Stimulated activated CD4-positive, alpha-beta T cell treated with anti-CD3 and anti-CD28 coated beads, Interleukin-15, amount 100 ng/mL, for 1 hour (primary cell): ENCODE results near the gene CEBPG.

Source experiments
- DNase-seq, 2 donors: peaks; one replicate each; pipeline ENCODE4 v3.0.0-alpha.2; 2020; ENCODE audit warnings: low read depth in 1 of 2, low spot score in 1 of 2

Gene CEBPG

DNA sequence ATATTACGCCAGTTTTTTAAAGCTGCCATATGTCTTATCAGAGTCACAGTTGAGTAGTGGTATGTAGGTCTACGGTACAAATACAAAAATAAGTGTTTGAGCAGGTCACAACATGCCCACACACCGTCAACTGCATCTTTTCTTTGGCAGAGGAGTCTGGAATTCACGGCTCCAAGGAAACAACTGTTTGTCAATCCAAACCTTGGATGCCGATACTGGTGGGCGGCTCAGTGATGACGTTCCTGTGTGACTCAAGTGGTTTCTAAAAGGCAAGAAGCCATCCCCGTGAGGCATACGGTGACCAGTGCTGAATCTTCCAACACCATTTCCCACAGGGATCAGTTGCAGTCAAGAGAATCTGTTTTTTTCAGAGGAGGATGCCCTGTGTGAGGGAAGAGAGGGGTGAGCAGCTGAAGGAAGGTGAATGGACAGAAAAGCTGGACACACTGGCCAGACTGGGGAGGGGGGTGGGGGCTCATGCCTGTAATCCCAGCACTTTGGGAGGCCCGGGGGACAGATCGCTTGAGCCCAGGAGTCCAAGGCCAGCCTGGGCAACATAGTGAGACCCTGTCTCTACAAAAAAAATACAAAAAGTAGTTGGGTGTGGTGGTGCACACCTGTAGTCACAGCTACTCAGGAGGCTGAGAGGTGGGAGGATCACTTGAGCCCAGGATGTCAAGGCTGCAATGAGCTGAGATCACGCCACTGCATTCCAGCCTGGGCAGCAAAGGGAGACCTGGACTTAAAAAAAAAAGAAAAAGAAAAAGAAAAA, 22.8 kb upstream of the CEBPG start:
- no peak for DNase-seq

DNA sequence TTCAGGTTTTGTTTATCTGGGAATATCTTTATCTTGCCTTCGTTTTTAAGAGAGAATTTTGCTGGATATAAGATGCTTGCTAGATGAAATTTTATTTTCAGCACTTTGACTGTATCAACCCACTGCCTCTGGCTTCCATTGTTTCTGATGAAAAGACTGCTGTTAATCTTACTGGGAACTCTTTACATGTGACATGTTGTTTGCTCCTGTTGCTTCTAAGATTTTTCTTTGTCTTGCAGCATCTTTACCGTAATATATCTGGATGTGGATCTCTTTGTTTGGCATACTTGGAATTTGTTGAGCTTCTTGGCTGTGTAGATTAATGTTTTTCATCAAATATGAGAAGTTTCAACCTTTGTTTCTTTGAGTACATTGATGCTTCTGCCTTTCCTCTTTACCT, 18.0 kb upstream of the CEBPG start:
- no peak for DNase-seq

DNA sequence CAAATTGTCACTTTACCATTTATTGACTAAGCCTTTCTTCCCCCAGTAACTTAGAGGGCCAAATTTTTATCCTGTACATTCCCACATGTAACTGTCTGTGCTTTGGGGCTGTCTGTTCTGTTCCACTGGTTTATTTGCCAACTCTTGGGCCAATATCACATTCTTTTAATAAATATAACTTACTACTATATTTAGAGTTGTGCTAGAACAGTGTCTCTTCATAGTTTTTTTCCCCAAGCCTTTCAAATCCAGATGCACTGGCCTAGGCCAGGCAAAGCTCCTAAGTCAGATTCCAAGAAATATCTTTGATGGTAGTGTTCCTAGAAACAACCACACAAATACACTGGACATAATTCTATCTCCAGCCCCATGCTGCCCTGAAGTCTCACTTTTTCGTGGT, 16.0 kb upstream of the CEBPG start:
- no peak for DNase-seq

DNA sequence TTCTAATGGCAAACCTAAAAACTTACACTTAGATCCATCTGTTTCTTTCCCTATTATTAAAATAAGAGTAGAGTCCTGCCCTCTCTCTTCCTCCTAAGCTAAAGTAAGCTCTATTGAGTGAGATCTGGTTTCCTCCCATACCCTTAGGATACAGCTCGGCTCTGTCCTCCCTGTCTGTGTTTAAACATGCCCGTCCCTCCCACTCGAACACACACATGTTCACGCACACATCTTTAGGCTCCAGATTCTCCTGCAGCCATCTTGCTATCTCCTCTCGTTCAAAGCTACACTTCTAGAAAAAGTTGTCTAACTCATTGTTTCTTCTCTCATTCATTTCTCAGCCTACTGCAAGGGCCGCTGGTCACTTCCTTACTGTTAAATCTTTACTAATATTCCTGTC, 15.1 kb upstream of the CEBPG start:
- no peak for DNase-seq

DNA sequence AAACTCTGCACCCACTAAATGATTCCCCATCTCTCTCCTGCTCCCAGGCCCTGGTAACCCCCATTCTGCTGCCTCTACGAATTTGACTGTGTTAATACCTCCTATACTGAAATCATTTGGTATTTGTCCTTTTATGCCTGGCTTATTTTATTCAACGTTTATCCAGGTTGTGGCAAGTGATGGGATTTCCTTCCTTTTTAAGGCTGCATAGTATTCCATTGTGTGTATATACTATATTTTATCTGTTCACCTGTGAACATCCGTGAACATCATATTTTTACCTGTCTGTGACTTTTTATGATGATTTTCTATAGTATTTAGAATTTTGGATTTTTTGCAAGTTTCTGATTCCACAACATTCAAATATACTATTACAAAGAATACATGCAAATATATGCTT, 13.9 kb upstream of the CEBPG start:
- DNase-seq = no peak

DNA sequence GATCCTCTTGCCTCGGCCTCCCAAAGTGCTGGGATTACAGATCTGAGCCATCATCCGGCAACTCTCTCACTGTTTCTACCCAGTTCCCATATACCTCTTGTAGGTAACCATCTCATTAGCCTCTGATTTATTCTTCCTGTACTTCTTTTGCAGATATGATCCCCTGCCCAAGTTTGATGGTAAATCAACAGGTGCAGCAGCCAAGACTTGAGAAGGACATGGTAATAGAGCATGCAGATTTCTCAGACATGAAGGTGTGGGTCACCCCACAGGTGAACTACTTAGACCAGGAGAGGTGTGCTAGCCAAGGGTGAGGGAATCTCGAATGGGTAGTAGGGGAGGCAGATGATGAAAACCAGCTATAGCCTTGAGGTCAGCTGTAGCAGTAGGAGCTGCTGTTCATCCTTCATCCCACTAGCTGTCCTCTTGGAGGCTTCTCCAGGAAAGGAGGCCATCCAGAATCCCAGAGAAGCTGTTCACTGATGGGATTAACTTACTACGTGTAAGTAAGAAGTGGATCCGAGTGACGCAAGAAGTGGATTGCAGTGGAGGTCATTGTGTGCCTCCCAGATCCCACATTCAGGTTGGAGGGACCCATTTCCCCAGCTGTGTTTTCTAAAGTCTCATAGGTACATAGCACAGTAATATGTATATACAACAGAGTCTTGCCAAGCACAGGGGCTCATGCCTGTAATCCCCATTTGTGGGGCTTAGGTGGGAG, 10.8 kb upstream of the CEBPG start:
- no peak for DNase-seq

DNA sequence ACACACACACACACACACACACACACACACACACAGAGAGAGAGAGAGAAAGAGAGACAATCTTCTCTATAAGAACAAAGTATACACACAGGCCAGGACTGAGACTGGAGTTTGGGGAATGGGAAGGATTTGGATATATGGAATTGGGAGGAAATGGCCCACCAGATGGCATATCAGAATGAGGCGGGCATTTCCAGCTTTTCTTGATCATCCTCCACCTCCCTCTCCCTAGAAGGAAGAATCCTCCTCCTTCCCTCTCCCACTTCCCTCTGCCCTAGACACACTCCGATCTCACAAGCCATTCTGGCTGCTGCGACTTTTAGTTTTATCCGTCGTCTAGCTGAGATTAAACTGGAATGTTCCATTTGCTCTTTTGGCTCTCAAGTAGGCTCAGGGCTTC, 10.0 kb upstream of the CEBPG start:
- no peak for DNase-seq

DNA sequence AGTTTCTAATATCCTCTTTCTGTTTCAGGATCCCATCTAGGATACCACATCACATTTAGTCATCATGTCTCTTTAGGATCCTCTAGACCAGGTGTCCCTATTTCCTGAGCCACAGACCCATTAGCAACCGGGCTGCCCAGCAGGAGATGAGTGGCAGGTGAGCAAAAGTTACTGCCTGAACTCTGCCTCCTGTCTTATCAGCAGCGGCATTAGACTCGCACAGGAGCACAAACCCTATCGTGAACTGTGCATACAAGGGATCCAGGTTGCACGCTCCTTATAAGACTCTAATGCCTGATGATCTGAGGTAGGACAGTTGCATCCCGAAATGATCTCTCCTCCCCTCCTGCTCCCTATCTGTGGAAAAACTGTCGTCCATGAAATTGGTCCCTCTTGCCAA, 7.8 kb upstream of the CEBPG start:
- DNase-seq = no peak

DNA sequence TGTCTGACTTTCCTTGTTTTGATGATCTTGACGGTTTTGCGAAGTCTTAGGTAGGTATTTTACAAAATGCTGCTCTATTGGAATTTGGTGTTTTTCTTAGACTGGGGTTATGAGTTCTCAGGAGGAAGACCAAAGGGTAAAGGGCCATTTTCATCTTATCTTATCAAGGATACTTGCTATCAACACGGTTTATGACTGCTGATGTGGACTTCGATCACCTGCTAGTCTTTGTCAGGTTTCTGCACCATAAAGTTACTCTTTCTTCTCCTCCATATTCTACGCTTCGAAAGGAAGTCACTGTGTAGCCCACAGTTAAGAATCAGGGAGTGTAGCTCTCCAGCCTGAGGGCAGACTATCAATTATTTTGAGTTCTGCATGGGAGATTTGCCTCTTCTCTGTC, 7.4 kb upstream of the CEBPG start:
- DNase-seq = no peak

DNA sequence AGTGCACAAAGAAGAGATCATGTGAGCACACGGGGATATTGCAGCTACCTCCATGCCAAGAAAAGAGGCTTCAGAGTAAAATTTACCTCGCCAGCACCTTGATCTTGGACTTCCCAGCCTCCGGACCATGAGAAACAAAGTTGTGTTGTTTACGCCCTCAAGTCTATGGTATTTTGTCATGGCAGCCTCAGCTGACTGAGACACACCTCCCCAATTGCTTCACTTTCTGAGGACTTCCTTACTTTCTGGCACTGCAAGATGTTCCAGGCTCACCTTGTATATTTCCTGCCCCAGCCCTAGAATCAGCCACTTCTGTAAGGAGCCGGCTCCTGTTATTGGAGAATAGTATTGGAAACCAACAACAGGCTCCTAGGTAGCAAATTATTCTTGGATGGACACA, 6.6 kb upstream of the CEBPG start:
- DNase-seq = no peak

DNA sequence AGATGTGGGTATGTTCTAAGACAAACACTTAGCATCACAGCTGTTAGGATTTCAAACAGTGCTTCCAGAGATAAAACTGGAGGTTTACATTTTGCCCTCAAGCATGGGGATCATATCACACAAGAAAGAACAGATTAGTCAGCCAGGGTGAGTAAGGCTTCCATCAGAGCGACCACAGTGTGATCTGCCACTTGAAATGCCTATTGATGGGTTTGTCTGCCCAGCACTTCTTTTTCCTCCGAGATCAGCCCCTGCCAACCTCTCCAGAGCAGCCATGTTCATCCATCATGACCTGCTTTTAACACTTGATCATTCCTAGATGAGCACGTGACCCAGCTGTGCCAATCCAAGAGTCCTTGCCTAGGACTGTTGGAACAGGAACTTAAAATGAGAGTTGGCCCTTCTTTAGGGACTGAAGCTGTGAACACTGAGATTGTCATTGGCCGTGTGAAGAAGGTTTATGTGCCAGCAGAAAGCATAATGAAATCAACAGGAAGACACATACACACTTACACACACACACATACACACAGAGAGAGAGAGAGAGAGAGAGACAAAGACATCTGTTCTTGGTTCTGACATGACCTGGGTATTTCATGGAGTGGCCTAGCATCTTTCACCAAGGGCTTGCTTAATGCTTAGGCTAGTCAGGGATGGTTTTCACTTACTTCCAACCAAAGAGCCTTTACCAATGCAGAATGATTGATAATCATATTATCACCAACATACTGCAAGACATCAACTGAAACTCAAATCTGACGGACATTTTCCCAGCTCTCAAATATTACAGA, 5.2 kb upstream of the CEBPG start:
- no peak for DNase-seq

DNA sequence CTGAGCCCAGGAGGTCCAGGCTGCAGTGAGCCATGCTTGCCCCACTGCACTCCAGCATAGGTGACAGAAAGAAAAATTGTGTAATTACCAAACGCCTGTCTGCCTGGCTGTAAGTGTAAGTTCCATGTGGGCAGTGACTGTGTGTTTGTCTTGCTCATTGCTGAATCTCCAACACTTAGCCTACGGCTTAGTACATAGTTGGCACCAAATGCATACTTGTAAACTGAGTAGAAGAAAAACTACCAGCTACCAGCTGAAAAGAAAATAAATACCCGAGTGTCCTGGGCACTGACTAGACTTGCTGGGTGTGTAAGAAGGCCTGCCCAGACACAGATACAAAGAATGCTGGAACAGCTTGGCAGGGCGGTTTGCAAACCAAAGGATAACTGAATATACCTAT, 2.7 kb upstream of the CEBPG start:
- no peak for DNase-seq

DNA sequence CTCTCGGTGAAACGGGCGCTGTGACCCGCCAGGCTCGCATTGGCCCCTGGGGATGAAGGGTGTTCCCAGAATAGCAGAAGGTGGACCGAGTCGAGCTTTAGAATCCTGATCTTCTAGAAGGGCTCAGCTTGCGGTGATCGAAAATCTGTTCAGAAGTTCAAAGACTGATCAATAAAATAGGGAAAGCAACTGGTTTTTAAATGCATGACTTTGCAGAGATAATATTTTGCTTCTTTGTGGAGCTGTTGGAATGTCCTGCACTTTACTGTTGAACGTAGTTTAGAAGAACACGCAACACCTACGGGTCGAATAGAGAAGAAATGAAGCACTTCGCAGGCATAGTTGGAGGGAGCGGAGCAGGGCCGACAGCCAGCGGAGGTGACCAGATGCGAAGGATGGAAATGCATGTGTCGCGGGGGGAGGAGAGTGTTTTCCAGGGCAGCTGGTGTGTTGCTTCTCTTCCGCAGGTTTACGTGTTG, 766 bp downstream of the CEBPG start:
- no peak for DNase-seq

DNA sequence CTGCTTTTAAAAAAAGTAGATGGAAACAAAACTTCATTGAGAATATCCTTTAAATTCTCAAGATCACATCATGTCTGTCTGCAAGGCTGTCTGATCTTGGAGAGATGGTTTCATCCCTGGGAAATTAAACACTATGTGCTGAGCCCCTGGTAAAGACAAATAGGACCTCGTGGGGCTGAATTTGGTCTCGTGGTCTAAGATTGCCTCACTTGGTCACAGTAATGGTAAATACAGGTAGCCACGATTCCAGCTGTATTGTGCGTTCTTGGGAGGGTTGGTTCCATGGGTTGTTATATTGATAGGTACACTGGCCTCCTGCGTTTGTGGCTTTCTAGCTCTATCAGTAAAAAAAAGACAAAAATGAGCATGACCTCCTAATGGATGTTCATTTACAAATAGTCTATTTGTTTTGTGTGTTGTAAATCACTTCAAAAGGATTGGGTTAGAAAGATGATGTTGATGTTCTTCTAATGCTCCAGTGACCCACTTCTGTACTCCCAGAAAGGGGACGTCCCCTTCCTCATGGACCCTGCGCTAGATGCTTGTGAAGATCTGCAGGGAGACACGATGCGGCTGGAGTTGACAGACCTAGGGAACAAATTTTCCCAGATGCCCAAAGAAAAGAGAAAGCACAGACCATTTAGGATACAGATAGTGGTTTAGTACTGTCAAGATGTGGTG, 1.8 kb downstream of the CEBPG start:
- DNase-seq = no peak

DNA sequence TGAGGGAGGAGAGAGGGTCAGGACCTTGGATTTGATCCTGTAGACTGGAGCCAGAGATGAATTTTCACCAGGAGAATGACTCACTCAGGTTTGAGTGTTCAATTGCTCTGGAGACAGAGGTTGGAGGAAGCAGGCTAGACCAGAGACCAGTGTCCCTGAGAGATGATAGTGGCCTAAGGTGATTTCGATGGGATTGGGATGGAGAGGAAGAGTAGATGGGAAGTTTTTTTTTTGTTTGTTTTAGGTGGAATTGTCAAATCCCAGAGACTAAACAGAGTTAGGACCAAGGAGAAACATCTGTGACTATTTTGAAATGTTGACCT, 2.3 kb downstream of the CEBPG start:
- no peak for DNase-seq

DNA sequence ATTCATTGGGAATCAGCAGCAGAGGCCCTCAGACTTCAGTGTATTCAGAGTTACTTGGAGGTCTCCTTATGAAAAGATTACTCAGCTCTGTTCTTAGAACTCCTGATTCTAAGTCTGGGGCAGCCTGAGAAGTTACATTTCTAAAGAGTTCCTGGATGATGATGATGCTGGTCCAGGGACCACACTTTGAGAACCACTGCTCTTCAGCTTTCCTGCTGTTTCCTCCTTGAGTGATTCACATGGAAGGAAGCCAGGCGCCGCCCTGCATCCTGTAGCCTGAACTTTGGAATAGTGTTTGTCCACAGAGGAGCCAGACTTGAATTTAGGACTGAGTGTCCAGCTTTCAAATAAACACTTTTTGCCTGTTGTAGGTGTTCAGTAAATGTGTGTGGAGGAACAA, 2.9 kb downstream of the CEBPG start:
- DNase-seq = no peak

DNA sequence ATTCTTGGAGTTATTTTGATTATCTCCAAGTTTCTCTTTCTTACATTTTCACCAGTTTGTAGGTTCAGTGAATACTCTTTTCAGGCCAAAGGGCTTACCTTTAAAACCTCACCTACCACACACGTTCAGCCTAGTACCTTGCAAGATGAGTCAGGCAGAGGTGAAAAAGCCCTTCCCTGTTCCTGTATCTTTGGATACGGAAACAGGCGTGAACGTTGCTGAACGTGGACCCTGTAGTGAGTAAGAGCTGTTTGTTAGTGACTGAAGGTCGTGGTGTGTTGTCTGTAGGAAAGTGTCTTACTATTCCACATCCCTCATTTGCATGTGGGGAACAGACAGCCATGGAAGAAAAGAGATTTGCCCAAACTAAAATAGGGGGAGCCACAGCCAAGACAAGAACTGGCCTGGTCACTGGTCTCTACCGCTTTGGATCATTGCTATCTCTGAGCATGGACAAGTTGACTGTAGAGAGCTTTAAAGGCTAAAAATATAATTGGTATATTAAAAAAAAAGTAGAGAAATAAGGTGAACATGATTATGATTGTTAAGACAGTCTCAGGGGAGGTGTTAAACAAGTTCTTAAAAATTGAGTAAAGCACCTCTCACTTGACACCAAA, 3.5 kb downstream of the CEBPG start:
- no peak for DNase-seq

DNA sequence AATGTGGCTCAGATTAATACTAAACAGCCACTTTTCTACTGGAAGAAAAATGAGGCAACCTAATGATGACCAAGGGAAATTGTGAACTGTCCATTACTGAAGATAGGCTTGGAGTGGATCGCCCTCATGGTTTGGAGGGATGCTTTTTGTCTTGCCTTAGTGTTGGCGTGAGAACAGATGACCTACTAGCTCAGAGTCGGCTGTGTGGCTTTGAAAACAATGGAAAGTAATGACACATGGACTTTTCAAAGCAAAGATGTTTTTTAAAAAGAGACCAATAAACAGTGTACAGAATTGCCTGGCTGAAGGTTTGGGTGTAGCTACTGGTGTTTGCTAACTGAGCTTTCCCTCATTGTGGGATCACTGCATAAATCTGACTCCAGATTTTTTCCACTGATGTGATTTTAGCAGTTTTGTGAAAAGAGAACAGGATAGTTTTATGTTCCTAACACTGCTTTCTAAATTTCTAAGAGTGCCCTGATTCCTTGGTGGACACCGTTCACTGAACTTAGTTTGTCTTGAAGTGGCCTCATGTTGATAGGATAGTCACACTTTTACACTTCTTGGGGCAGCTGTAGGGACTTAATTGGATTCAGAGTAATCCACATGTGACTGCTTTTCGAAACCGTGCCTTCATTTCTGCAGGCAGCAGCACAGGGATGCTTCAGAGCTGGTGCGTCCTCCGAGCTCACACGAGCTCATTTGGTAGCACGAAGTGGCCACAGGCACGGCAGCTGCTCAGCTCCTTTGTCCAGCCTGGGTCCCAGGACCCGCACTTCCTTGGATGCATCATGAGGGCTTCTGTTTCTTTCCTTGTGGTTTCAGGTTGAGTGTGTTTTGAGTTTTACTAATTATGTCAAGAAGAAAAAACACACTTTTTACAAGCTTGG, 4.3 kb downstream of the CEBPG start:
- no peak for DNase-seq

DNA sequence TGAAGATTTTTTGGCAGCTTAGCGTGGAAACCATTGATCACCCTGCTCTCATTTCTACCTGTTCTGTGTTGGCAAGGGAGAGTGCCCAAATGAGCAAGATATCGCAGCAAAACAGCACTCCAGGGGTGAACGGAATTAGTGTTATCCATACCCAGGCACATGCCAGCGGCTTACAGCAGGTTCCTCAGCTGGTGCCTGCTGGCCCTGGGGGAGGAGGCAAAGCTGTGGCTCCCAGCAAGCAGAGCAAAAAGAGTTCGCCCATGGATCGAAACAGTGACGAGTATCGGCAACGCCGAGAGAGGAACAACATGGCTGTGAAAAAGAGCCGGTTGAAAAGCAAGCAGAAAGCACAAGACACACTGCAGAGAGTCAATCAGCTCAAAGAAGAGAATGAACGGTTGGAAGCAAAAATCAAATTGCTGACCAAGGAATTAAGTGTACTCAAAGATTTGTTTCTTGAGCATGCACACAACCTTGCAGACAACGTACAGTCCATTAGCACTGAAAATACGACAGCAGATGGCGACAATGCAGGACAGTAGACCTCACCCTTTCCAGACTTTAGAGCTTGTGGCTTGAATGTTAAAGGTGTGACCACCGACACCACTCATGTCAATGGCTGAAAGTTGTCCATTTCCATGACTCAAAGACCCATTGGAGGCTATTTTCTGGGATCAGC, 5.8 kb downstream of the CEBPG start:
- no peak for DNase-seq

DNA sequence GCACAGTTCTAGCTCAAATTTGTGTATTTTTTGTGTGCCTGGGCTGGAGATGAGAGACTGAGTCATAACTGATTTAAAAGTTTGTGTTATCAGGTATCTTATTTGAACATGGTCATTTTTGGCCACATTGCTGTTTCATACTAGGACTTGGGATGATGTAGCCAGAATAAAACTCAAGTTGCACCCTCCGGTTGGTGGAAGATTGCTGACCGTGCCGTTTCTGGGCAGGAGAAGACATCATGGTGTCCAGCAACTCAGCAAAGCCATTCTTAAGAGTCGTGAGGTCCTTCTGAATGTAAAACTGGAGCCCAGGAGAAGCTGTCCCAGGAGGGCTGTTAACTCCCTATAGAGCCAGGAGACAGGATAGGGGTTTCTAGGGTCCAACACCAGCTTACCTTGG, 7.6 kb downstream of the CEBPG start:
- no peak for DNase-seq
